Neuronal stem cell (in vitro differentiated cells): ENCODE results near the gene RCAN1.
"Not testable (repeated sequence)": the region's sequence is repeated elsewhere in the genome, so short reads cannot be mapped to it uniquely, and the experiment has no call there.

Experiments used
- DNase-seq: peaks from one replicate; pipeline ENCODE4 v3.0.0-alpha.2; 2013; ENCODE audit warnings: low spot score
- H2AFZ ChIP-seq: one replicate; pipeline ENCODE4 v1.6.1; 2013; ENCODE audit warnings: mild to moderate bottlenecking, low read length, inconsistent platforms
- H2AK5ac ChIP-seq: 2 replicates; pipeline ENCODE4 v1.6.1; 2013; ENCODE audit warnings: low read depth, mild to moderate bottlenecking, inconsistent platforms, low read length, moderate library complexity, mixed read lengths
- H2BK120ac ChIP-seq: 2 replicates; pipeline ENCODE4 v1.6.1; 2013; ENCODE audit warnings: low read depth, mild to moderate bottlenecking, inconsistent platforms, low read length, moderate library complexity, mixed read lengths
- H2BK12ac ChIP-seq: one replicate; pipeline ENCODE4 v1.6.1; 2013; ENCODE audit warnings: low read length, inconsistent platforms
- H2BK15ac ChIP-seq: 2 replicates; pipeline ENCODE4 v1.6.1; 2013; ENCODE audit warnings: mild to moderate bottlenecking, low read length, inconsistent platforms, mixed read lengths
- H2BK5ac ChIP-seq: one replicate; pipeline ENCODE4 v1.6.1; 2013; ENCODE audit warnings: inconsistent platforms, mild to moderate bottlenecking, low read length, moderate library complexity
- H3K14ac ChIP-seq: one replicate; pipeline ENCODE4 v1.6.1; 2013; ENCODE audit warnings: low read length, inconsistent platforms
- H3K18ac ChIP-seq: 2 replicates; pipeline ENCODE4 v1.6.1; 2013; ENCODE audit warnings: low read length, inconsistent platforms
- H3K23ac ChIP-seq: 2 replicates; pipeline ENCODE4 v1.6.1; 2013; ENCODE audit warnings: low read depth, mild to moderate bottlenecking, mixed read lengths, low read length, inconsistent platforms; ENCODE audit not compliant: poor library complexity
- H3K27ac ChIP-seq: replicated peaks from 3 replicates; pipeline ENCODE4 v1.5.1; 2013; ENCODE audit warnings: low read length, inconsistent platforms
- H3K27me3 ChIP-seq, 3 experiments: 2 replicates each; pipeline ENCODE4 v1.6.1; 2013; ENCODE audit warnings: low read length in 3 of 3, mild to moderate bottlenecking in 2 of 3, inconsistent platforms in 1 of 3, low read depth in 1 of 3, mixed read lengths in 1 of 3, moderate library complexity in 1 of 3; ENCODE audit not compliant: control insufficient read depth in 3 of 3, insufficient read depth in 3 of 3
- H3K36me3 ChIP-seq, 2 donors: replicated peaks in 1 of 2; 2 replicates each; pipeline ENCODE4 v1.6.1; 2013; ENCODE audit warnings: low read length in 2 of 2; ENCODE audit not compliant: control insufficient read depth in 2 of 2, insufficient read depth in 2 of 2
- H3K4ac ChIP-seq: 2 replicates; pipeline ENCODE4 v1.6.1; 2013; ENCODE audit warnings: inconsistent platforms, mild to moderate bottlenecking, low read length, moderate library complexity
- H3K4me1 ChIP-seq, 2 donors: 1 replicate in 1 of 2; 2 replicates in 1 of 2; pipeline ENCODE4 v1.6.1; 2013; ENCODE audit warnings: low read length in 2 of 2, low read depth in 1 of 2; ENCODE audit not compliant: control insufficient read depth in 2 of 2, insufficient read depth in 1 of 2
- H3K4me2 ChIP-seq: one replicate; pipeline ENCODE4 v1.6.1; 2013; ENCODE audit warnings: mild to moderate bottlenecking, low read length, inconsistent platforms; ENCODE audit not compliant: insufficient read depth, poor library complexity, severe bottlenecking
- H3K4me3 ChIP-seq, 2 donors: 2 replicates each; pipeline ENCODE4 v1.5.1; 2013; ENCODE audit warnings: low read length in 2 of 2, mild to moderate bottlenecking in 2 of 2, inconsistent platforms in 1 of 2, moderate library complexity in 1 of 2
- H3K79me1 ChIP-seq: one replicate; pipeline ENCODE4 v1.6.1; 2013; ENCODE audit warnings: low read depth, mild to moderate bottlenecking, inconsistent platforms, low read length, moderate library complexity
- H3K9ac ChIP-seq: one replicate; pipeline ENCODE4 v1.6.1; 2013; ENCODE audit warnings: mild to moderate bottlenecking, low read depth, low read length, inconsistent platforms; ENCODE audit not compliant: poor library complexity
- H3K9me3 ChIP-seq, 2 donors: replicated peaks in 1 of 2; 2 replicates each; pipeline versions ENCODE3 to v1.6.1; 2013; ENCODE audit warnings: low read length in 2 of 2, mild to moderate bottlenecking in 2 of 2, inconsistent platforms in 1 of 2, low read depth in 1 of 2, mixed read lengths in 1 of 2, moderate library complexity in 1 of 2; ENCODE audit not compliant: control insufficient read depth in 2 of 2, insufficient read depth in 1 of 2
- H4K8ac ChIP-seq: one replicate; pipeline ENCODE4 v1.6.1; 2013; ENCODE audit warnings: low read depth, mild to moderate bottlenecking, inconsistent platforms, low read length, moderate library complexity
- H4K91ac ChIP-seq: one replicate; pipeline ENCODE4 v1.6.1; 2013; ENCODE audit warnings: low read length, low read depth, mild to moderate bottlenecking, inconsistent platforms; ENCODE audit not compliant: poor library complexity
- WGBS, 2 donors: extraction: QIAGEN DNeasy Blood & Tissue Kit; methylation state at CpG; one replicate each; pipeline ENCODE4 v1.1.7; 2013; ENCODE audit warnings: missing lambda C conversion rate in 2 of 2, mixed read lengths in 1 of 2; ENCODE audit not compliant: insufficient read length in 2 of 2, insufficient replicate concordance in 1 of 2; ENCODE audit errors: extremely low coverage in 2 of 2; 5-methylcytosine and 5-hydroxymethylcytosine counted together

Gene RCAN1

GRCh38 chr21:34568801-34569200 is 46.1 kb downstream of the RCAN1 start:
- H3K4me3 ChIP-seq, H3K4ac ChIP-seq, H3K23ac ChIP-seq, H4K91ac ChIP-seq, H3K9me3 ChIP-seq, H3K18ac ChIP-seq, H2BK15ac ChIP-seq, H3K4me2 ChIP-seq, H3K79me1 ChIP-seq, H3K9ac ChIP-seq, H2AK5ac ChIP-seq, H3K27me3 ChIP-seq, H2BK5ac ChIP-seq, H3K14ac ChIP-seq, H3K36me3 ChIP-seq, H2BK12ac ChIP-seq, H4K8ac ChIP-seq, H3K27ac ChIP-seq, H2BK120ac ChIP-seq, DNase-seq: not testable (repeated sequence)
- WGBS, 2 donors: no CpG with 5 or more reads among the region's 4 CpGs
- peak overlapping the region; percentile 2 for H2AFZ ChIP-seq
- peaks cover 5 to 14% of the 10 kb centered on the region in 2 donors for H3K4me1 ChIP-seq

DNA sequence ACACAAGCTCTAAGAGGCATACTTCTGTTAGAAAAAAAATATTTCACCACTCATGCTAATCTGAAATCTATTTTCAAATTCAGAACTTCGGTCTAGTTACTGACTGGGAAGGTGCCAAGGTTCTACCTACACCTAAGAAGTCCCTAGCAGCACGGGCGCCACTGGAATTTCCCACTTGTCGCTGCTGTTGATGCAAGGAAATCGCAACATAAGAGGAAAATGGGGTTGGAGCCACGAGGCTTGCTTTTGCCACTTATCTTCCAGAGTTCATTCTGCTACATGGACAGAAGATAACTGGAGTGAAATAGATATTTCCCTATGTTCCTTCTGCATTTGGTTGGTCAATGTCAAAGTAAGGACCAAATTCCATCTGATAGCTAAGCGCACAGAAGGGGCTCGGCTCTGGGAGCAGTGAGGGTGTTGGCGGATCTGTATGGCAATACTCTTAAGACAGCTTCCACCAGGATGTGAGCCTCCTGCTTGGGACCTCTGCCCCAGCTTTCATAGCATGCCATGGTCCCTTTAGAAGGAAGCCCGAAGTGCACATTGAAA is 47.2 kb downstream of the RCAN1 start:
- Histone ChIP-seq H2BK12ac (no peak overlapping the region), H3K14ac (no peak overlapping the region)
- no CpG with 5 or more reads among the region's 10 CpGs for WGBS, 2 donors

DNA sequence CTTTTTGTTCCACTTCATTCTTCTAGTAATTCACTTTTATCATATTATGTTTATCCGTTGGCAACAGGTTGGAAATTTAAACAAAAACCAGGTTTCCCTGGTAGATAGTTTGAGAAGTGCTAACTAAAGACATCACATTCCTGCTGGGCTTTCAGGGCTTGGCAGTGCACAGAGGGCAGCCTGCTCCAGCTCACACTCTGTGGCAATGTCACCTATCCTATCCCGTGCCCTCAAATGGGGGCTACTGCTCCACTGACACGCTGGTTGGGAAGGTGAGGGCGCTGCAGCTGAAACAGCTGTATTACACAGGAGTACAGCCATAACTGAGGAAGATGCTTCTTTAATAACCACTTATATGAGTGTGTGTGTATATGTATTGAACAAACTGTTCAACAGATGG is 49.7 kb downstream of the RCAN1 start:
- no CpG with 5 or more reads among the region's 4 CpGs for WGBS, 2 donors
- no peak overlapping the region for H3K27ac ChIP-seq
- H2BK5ac ChIP-seq: no peak overlapping the region
- H3K14ac ChIP-seq: no peak overlapping the region
- H2AK5ac ChIP-seq: no peak overlapping the region
- no peak for DNase-seq
- no peaks in the 10 kb centered on the region for H3K36me3 ChIP-seq
- H3K18ac ChIP-seq: no peak overlapping the region
- no peak overlapping the region for H3K9ac ChIP-seq
- no peaks in the 10 kb centered on the region for H3K27me3 ChIP-seq
- no peak overlapping the region for H3K4me3 ChIP-seq
- no peak overlapping the region for H2BK12ac ChIP-seq
- H3K4me2 ChIP-seq: no peak overlapping the region
- H2AFZ ChIP-seq: no peak overlapping the region
- H4K91ac ChIP-seq: no peak overlapping the region
- H4K8ac ChIP-seq: no peak overlapping the region
- H2BK120ac ChIP-seq: no peak overlapping the region
- H3K9me3 ChIP-seq: peaks cover 0 to 2% of the 10 kb centered on the region in 2 donors
- H3K23ac ChIP-seq: no peak overlapping the region
- no peaks in the 10 kb centered on the region for H3K79me1 ChIP-seq
- H3K4me1 ChIP-seq: peaks cover 4 to 11% of the 10 kb centered on the region in 2 donors
- no peak overlapping the region for H2BK15ac ChIP-seq
- no peak overlapping the region for H3K4ac ChIP-seq

More for the DNA sequence above, 47.2 kb downstream of the RCAN1 start:
- H3K79me1 ChIP-seq: no peaks in the 10 kb centered on the region
- H4K8ac ChIP-seq: no peak overlapping the region
- no peak overlapping the region for H4K91ac ChIP-seq
- H3K9me3 ChIP-seq: peaks cover 0 to 5% of the 10 kb centered on the region in 2 donors
- no peak overlapping the region for H2AK5ac ChIP-seq
- H3K4me2 ChIP-seq: no peak overlapping the region
- DNase-seq: no peak
- H3K4me3 ChIP-seq: no peak overlapping the region
- no peaks in the 10 kb centered on the region for H3K27me3 ChIP-seq
- no peak overlapping the region for H2AFZ ChIP-seq
- H3K4ac ChIP-seq: no peak overlapping the region
- no peak overlapping the region for H2BK120ac ChIP-seq
- H3K36me3 ChIP-seq: no peaks in the 10 kb centered on the region
- H3K4me1 ChIP-seq: peaks cover 4 to 14% of the 10 kb centered on the region in 2 donors
- H3K9ac ChIP-seq: no peak overlapping the region
- no peak overlapping the region for H3K18ac ChIP-seq
- H3K27ac ChIP-seq: no peak overlapping the region
- H2BK5ac ChIP-seq: no peak overlapping the region
- no peak overlapping the region for H3K23ac ChIP-seq
- H2BK15ac ChIP-seq: no peak overlapping the region

DNA sequence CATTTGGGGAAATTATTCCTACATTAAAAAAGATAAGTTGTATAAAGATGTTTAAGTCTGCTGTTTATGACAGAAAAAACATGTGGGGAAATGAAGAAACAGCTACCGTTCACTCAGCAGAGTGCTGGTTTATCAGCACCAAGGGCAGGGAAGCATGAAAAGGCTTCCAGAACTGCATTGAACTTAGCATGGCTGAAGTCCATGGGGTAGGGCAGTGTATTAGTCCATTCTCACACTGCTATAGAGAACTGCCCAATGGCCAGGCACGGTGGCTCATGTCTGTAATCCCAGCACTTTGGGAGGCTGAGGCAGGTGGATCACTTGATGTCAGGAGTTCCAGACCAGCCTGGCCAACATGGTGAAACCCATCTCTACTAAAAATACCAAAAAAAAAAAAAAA is 51.5 kb downstream of the RCAN1 start:
- not testable (repeated sequence) for H3K4me2 ChIP-seq, H2BK15ac ChIP-seq, H3K4ac ChIP-seq, H3K9ac ChIP-seq, H3K14ac ChIP-seq, H3K23ac ChIP-seq, H3K9me3 ChIP-seq, H3K36me3 ChIP-seq, H3K27me3 ChIP-seq, H3K4me3 ChIP-seq, H3K18ac ChIP-seq, H3K79me1 ChIP-seq, H4K8ac ChIP-seq, H2BK5ac ChIP-seq, H4K91ac ChIP-seq, H2BK12ac ChIP-seq, H3K27ac ChIP-seq, DNase-seq, H2AK5ac ChIP-seq, H3K4me1 ChIP-seq, H2AFZ ChIP-seq, H2BK120ac ChIP-seq
- WGBS, 2 donors: no CpG with 5 or more reads among the region's 2 CpGs
